Gastroesophageal sphincter (tissue), 3 donors: ENCODE results near the gene CMYA5.

Experiments used
- CTCF ChIP-seq, 4 experiments: fragments of 200-600 bp in 2 of 4; fragments of 450-650 bp in 2 of 4; sonication (generic) in 1 of 4; IDR thresholded peaks; one replicate each; pipeline ENCODE4 v1.5.1; 2017 to 2019; ENCODE audit warnings: antibody characterized with exemption in 4 of 4, mild to moderate bottlenecking in 2 of 4, moderate library complexity in 2 of 4
- POLR2A ChIP-seq, 2 donors: fragments of 450-650 bp; IDR thresholded peaks; one replicate each; pipeline ENCODE4 v1.6.1; 2017; ENCODE audit warnings: antibody characterized with exemption in 2 of 2, mild to moderate bottlenecking in 2 of 2, moderate library complexity in 1 of 2
- POLR2AphosphoS5 ChIP-seq: sonication (generic); formaldehyde crosslinking; IDR thresholded peaks from one replicate; pipeline ENCODE4 v1.6.1; 2017; ENCODE audit warnings: antibody characterized with exemption

GRCh38 chr5:79846198-79846521, 156.5 kb downstream of the CMYA5 start:
- TF ChIP-seq CTCF (IDR thresholded peaks at IDR 0.05), result no peak
- no peak for TF ChIP-seq POLR2A (IDR thresholded peaks at IDR 0.05)
- no peak for TF ChIP-seq POLR2AphosphoS5
